D721Med (cell line): ENCODE data around the gene MAB21L2.

Source experiments
- DNase-seq: peaks from one replicate; pipeline ENCODE4 v3.0.0; 2011; ENCODE audit warnings: low spot score; ENCODE audit not compliant: insufficient read length
- FAIRE-seq: peaks from 2 replicates; lab custom pipeline; 2011; peaks lifted over from hg19 to GRCh38; lab: Jason Lieb, UNC
- TF ChIP-seq, protein P1 (sequence below): IDR thresholded peaks from 2 replicates; pipeline ENCODE4 v1.5.1; 2012; ENCODE audit warnings: mild to moderate bottlenecking, control low read depth; ENCODE audit not compliant: insufficient read depth; ENCODE audit errors: missing control alignments

MAB21L2 gene

DNA sequence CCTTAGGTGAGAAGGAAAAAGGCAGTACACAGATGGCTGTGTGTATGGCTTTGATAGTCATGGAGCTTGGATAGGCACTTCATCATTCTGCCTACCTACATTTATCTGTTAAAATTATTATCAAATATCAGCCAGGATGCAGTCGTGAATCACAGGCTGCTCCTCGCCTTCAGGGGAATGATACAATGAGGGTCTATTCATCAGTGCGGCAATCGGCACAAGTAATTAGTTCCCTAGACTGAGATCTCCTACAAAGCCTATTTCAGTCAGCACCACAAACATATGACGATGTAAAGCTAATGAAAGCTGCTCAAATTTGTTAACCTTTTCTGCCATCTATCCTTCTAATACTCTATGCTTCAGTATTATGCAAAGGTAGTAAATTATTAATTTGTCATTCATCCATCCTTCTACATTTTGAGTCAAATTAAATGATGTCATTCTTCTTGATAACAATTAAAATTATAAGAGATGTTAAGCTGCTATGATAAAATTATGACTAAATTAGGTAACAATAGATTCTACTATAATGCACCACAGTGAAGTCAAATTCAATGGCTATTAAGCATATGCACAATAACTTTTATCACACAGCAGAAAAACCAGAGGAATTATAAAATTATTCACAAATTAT, 19.0 kb downstream of the MAB21L2 start:
- DNase-seq (no peak), FAIRE-seq (peak; percentile 93)

DNA sequence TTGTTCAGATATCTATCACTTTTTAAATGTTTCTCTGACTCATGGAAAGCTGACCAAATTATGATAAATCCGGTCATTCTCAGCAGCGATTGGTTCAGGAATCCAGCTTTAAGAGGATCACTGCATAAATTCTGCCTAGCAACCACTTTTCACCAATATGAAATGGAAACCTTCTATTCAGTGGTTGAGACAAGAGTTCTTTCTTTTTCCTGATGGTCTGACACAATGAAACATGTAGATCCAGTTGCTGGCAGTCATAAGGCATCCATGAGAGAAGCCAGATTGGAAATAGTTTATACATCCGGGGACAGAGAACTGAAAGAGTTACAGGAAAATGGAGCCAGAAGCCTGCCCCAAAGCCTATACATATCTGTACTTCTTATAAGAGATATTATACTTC, 27.2 kb downstream of the MAB21L2 start:
- DNase-seq (no peak), FAIRE-seq (no peak)
- TF ChIP-seq, protein P1, sequence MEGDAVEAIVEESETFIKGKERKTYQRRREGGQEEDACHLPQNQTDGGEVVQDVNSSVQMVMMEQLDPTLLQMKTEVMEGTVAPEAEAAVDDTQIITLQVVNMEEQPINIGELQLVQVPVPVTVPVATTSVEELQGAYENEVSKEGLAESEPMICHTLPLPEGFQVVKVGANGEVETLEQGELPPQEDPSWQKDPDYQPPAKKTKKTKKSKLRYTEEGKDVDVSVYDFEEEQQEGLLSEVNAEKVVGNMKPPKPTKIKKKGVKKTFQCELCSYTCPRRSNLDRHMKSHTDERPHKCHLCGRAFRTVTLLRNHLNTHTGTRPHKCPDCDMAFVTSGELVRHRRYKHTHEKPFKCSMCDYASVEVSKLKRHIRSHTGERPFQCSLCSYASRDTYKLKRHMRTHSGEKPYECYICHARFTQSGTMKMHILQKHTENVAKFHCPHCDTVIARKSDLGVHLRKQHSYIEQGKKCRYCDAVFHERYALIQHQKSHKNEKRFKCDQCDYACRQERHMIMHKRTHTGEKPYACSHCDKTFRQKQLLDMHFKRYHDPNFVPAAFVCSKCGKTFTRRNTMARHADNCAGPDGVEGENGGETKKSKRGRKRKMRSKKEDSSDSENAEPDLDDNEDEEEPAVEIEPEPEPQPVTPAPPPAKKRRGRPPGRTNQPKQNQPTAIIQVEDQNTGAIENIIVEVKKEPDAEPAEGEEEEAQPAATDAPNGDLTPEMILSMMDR, result no peak

More for the DNA sequence above, 19.0 kb downstream of the MAB21L2 start:
- TF ChIP-seq, protein P1, result no peak

DNA sequence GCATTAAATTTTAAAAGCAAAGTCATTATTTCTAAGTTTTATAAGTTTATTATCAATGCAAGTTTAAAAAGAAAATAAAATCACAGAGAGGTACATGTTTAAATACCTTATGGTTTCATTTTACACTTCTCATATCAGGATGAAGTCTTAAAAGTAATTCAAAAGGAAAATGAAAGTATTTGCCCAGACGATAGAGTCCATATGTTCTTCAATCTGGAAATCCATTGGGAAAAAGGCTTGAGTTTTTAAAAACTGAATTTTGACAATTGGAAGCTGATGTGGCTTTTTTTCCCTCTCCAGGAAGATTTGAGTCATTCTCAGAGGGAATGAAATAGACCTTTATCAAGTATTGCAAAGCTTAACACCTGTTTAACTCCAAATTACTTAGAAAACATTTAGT, 37.1 kb downstream of the MAB21L2 start:
- TF ChIP-seq, protein P1, result no peak
- no peak for FAIRE-seq
- DNase-seq, result no peak

DNA sequence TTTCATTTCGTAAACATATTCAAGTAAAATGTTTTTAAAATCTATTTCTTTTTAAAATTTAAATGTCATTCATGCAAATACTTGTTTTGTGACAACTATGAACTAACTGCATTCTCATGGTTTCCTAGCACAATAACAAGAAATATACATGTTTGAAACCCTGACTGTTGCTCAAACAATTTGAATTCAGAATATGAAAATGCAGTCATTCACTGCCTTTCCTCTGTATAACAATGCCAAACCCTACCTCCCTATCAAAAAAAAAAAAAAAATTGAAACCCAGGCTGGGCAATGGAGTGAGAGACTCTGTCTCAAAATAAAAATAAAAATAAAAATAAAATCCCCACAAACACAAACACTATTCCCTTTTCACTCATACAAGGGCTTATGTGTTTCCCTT, 42.1 kb downstream of the MAB21L2 start:
- DNase-seq, result no peak
- FAIRE-seq, result no peak
- TF ChIP-seq, protein P1, result no peak

DNA sequence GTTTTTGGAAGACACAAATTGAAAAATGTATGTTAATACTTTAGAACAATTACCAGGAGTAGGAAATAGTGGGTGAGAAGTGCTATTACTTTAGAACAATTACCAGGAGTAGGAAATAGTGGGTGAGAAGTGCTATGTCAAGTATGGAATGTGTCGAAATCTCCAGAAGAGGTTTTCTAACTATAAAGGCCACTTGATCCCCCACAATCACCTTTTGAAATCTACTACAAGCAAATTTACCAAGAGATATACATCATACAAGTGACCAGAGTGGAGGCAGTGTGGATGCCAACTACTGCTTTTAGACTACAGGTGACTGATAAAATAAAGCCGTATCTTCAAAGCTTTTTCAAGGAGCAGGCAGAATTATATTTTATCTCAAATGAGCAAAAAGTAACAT, 43.1 kb downstream of the MAB21L2 start:
- TF ChIP-seq, protein P1, result no peak
- DNase-seq, result no peak

DNA sequence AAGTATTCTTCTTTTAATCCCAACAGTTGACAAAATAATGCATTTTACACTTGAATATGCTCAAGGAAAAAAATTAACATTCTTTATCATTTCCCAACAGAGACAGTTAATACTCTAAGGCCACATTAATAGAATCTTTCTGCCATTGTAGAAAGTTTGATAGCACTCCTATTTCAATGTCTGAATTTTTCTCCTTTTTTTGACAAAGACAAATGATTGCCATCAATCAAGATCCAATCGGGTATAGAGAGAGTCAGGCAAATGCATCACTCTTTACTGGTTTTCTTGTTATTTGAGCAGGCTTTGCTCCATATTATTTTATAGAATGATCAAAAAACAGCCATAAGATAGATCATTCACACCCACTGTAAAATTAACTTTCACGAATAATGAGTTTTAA, 46.1 kb downstream of the MAB21L2 start:
- peak; percentile 56 for FAIRE-seq
- TF ChIP-seq, protein P1, result no peak
- DNase-seq, result no peak

More for the DNA sequence above, 43.1 kb downstream of the MAB21L2 start:
- no peak for FAIRE-seq

DNA sequence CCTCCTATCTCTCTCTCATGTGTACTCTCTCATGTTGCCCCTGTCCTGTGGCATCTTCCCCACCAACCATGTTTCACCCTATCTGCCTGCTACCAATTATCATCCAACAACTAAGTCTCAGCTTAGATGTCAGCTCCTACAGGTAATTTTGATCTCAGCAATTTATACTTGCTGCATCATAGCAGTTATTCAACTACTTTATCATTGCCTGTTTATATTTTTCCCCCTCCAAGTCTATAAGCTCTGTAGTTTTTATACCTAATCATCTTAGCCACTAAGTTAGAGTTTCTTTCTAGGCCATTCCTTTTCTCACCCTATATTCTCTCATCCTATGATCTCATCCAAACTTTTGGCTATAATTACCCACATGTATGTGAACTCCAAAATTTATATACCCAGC, 50.7 kb downstream of the MAB21L2 start:
- FAIRE-seq (no peak), DNase-seq (no peak)
- TF ChIP-seq, protein P1, result no peak
